Right ventricle myocardium superior (tissue), 1 donor: ENCODE results near the gene CDC7. TPM values are rescaled to one million over a fixed set of nuclear protein-coding genes. Genes with fewer than 3 reads are reported as not detected.
"Not testable (repeated sequence)": the region's sequence is repeated elsewhere in the genome, so short reads cannot be mapped to it uniquely, and the experiment has no call there.

Source experiments
- ATAC-seq: fragments of 200-7000 bp; cut with Tn5 transposase; one replicate; pipeline ENCODE4 v1.9.1; 2020; ENCODE audit warnings: mild to moderate bottlenecking; ENCODE audit not compliant: poor library complexity
- DNase-seq: peaks from one replicate; pipeline ENCODE4 v3.0.0-alpha.2; 2020
- intact Hi-C: fragments of 100-400 bp; cut with DNase I; formaldehyde crosslinking; loops from one replicate; pipeline ENCODE4 v1.11.2; 2022
- total RNA-seq: library from RNA; stranded (reverse); fragmentation: NEBNext Ultra II Directional; extraction: Animal tissue kit (Norgen Biotek cat#: 25700); gene quantifications from one replicate; pipeline ENCODE4 v1.2.1, GENCODE V29; 2021
- donor health status: DM: no; HTN: yes; CAD: no; lungs with severe emphysema.

CDC7 gene
- total RNA-seq, 1 donor from 2014 or later = 0.89 TPM

DNA sequence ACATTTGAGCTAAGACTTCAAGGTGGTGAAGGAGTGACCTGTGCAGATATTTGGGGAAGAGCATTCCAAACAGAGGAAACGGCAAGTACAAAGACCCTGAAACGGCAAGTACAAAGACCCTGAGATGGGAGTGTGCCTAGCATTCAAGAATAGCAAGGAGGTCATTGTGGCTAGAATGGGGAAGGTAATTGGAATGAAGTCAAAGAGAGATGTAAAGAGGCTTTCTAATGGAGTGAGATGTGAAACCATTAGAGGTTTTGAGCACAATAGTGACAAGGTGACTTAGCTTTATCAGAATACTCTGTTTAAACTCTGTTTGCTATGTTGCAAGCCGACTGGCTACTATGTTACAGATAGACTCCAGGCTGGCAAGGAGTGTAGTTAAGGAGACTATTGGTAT lies 4.4 kb downstream of the CDC7 start:
- DNase-seq (no peak), ATAC-seq (no peak)
- intact Hi-C loops = no loop called here

DNA sequence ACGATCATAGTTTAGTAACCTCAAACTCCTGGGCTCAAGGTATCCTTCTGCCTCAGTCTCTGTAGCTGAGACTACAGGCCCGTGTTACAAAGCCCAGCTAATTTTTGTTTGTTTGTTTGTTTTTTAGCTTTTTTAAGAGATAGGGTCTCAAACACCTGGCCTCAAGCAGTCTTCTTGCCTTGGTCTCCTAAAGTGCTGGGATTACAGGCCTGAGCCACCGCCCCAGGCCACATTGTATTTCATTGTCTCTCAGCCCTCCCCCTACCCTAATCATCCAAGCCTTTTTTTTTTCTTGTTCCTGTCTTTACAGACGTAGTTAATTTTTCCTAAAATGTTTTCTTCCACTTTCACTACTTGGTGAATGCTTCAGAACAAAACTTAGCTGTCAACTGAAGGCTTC lies 5.4 kb downstream of the CDC7 start:
- ATAC-seq (no peak), DNase-seq (no peak)
- intact Hi-C loops = no loop called here

DNA sequence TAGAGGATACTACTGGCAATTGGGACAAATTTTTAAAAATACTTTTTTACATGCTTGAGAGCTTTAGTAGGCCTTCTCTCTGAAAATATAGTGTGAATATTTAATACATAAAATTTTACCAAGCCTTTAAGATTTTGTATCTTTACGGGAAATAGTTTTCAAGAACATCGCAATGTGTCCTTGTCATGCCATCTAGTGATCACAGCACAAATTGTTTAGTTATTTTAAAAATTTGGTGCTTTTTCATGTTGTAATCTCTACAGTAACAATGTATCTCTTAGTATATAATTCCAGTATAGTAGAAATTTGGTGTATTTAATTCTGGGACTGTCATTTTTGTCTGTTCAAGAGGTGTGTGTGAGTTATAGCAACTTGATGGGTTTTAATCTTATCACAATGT lies 6.7 kb downstream of the CDC7 start:
- intact Hi-C loops = no loop called here
- DNase-seq (no peak), ATAC-seq (no peak)

DNA sequence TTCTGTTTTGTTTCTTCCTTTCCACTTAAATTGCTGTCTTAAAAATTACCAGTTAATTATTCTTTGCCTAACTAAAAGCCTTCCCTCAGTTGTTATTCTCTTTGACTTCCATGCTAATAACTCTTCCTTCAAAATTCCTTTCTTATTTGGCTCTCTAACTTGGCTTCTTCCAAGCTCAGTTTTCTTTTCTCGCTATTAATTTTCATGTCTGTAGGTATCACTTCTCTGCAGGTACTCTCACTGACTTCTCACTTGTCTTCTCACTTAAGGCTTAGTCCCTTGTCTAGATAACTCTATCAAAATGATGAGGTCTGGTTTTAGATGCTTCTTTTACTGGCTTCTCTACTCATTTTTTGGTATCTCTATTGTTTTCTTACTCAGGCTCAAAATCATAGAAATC lies 10.1 kb downstream of the CDC7 start:
- intact Hi-C loops = loop anchor here (5.0 kb wide), 1 partner anchor 417 kb away; no protein-coding TSS in a partner anchor
- DNase-seq (no peak), ATAC-seq (no peak)

DNA sequence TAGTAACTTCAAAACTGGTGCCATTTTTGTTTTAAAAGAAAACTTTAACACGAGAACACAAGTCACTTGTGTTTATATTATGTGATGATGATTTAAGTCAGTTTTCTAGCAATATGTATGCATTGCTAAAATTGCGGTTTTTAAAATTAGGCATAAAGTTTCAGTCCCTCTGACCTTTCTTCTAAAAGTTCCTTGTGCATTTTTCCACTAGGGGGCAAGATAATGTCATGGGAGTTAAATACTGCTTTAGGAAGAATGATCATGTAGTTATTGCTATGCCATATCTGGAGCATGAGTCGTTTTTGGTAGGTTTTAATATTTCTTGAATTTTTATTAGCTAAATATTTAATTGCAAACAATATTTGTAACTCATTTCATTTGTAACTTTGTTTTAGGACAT lies 10.7 kb downstream of the CDC7 start:
- intact Hi-C loops = loop anchor here (5.0 kb wide), 1 partner anchor 416 kb away; no protein-coding TSS in a partner anchor
- ATAC-seq = peak; percentile 67
- no peak for DNase-seq

DNA sequence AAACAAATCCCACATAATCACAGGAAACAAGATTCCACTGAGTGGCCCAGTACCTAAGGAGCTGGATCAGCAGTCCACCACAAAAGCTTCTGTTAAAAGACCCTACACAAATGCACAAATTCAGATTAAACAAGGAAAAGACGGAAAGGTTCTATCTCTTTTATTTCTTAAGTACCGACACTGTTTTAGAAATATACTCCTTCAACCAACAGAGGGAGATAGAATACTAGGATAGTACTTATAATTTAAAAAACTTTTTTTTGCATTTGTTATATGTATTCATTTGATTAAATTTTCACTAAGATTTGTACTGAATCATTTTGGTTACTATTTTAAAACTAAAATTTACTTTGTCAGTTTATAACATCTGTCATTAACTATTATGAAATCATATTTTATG lies 12.5 kb downstream of the CDC7 start:
- DNase-seq (no peak), ATAC-seq (peak; percentile 76)
- intact Hi-C loops = loop anchor here (5.0 kb wide), 1 partner anchor 414 kb away; no protein-coding TSS in a partner anchor

DNA sequence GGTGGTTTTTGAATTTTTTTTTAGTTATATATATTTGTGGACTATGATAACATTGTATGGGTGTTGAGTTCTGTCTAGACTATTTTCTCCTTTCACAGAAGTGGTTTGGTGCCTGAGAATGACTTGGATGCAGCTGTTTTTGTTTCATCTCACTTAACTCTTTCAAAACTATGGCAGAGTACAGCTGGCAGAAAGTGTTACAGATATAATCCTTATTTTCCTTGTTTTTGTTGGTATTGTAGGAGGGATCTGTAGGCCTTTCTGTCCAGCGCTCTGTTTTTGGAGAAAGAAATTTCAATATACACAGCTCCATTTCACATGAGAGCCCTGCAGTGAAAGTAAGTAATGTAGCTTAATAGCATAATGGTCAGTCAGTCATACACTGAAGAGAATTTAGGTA lies 13.1 kb downstream of the CDC7 start:
- DNase-seq = no peak
- no peak for ATAC-seq
- intact Hi-C loops = loop anchor here (5.0 kb wide), 1 partner anchor 414 kb away; no protein-coding TSS in a partner anchor

DNA sequence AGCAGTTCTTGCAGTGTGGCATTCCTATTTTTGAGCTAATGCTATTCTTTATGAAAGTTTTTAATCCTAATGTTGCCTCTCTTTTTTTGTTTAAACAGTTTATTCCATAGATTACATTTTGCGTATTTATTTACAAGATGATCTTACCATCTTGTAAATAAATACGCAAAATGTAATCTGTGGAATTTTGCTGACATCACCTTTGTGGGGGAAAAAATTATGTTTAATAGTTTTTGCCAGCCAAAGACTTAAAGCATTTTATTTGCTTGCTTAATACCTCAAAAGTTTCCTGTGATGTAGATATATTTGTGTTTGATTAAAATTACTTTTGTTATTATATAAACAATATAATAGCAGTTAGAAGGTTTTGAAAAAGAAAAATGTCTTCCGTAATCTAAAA lies 15.3 kb downstream of the CDC7 start:
- ATAC-seq = no peak
- DNase-seq = no peak
- intact Hi-C loops = no loop called here

DNA sequence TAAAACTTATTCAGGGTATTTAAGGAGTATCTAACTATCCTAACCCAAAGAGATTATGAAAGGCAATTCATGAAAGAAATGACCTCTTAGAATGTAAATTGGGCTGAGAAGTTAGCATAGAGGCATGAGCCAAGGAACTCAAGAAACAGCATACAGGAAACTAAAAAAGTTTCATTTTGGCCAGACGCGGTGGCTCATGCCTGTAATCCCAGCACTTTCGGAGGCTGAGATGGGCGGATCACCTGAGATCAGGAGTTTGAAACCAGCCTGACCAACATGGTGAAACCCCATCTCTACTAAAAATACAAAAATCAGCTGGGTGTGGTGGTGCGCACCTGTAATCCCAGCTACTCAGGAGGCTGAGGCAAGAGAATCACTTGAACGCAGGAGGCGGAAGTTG lies 16.0 kb downstream of the CDC7 start:
- DNase-seq = not testable (repeated sequence)

DNA sequence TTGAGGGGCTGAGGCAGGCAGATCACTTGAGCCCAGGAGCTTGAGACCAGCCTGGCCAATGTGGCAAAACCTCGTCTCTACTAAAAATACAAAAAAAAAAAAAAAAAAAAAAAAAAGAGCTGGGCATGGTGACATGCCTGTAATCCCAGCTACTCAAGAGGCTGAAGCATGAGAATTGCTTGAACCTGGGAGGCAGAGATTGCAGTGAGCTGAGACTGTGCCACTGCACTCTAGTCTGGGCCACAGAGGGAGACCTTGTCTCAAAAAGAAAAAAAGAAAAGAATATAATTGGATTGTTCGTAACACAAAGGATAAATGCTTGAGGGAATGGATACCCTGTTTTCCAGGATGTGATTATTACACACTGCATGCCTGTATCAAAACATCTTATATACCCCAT lies 18.5 kb downstream of the CDC7 start:
- intact Hi-C loops, DNase-seq: not testable (repeated sequence)
- peak; percentile 58 for ATAC-seq

More for the DNA sequence above, 16.0 kb downstream of the CDC7 start:
- ATAC-seq, intact Hi-C loops: not testable (repeated sequence)

DNA sequence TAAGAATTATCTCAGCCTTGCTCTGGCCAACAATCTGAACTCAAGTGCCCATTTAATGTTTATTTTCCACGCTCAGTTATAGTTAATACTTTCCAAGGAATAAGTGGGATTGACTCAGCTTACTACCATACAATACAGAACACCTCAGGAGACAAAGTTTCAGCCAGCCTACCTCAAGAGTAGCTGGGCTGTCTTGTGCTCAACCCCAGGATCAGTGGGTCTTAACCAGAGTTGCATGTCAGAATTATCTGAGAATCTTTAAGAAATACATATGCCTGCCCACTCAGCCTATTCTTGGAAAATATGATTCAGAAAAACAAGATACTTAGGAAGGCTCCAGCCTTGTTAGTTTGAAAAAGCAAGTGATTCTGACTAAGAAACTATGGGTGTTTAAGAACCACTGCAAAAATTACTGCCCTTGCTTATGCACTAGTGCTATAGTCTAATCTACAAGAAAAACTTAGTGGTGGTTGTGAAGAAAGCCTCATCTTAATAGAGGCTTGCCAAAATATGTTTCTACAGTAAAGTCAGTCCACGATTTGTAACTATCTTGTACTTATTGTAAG lies 20.4 kb downstream of the CDC7 start:
- intact Hi-C loops = no loop called here
- no peak for DNase-seq
- ATAC-seq = no peak

DNA sequence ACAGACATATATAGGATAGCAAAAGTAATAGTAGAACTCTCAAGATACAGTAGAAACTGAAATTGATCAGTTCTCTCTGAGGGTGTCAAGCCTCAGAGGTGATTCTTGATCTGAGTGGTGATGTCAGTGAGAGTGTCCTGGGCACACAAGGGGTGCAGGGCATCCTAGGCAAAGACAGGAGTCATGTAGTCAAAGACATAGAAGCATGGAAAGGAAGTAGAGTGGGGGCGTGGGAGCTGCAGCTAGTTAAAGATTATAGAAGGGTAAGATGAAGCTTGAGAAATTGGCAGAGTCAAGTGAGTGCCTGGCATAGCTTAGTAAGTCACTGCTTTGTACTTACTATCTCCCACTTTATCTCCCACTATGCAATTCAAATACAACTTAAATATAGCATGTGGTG lies 22.8 kb downstream of the CDC7 start:
- DNase-seq (no peak), ATAC-seq (peak; percentile 18)
- intact Hi-C loops = no loop called here

DNA sequence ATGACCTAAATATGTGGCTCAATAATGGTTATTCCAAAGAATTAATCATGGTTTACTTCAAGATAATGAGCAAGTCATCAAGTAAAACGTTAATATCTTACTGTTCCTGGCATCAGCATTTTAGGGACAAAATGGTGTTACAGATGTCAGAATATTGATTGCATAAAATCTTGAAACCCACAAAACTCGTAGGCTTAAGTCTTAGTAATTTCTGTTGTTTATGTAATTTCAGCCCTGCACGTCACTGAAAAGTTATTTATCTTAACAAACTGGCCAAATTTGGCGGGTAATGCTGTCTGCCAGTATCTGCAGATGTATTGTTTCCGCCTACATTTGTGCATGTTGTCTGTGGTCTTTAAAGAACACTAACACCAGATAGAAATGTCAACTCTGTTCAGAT lies 25.8 kb downstream of the CDC7 start:
- ATAC-seq = no peak
- intact Hi-C loops = no loop called here
- no peak for DNase-seq

DNA sequence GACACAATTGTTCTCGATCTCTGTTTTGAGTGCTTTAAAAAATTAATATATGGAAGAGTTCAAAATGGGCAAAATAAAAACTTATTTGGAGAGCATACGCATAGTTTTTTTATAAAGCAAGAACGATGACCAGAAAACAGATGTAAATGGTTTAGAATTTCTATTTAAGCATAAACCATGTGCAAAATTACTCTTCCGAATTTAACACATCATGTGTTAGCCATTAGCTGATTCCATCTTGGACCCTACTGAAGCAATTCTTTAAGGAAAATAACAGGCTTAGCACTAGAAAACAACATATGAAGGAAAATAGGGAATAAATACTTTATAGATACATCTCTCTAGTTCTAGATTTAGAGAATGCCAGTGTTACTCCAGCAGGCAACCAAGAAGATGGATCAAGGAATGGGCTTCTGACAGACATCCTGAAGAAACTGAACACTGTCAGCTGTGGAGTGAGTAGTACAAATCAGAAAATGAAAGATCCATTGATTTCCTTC lies 26.7 kb downstream of the CDC7 start:
- DNase-seq = no peak
- intact Hi-C loops = no loop called here
- no peak for ATAC-seq

DNA sequence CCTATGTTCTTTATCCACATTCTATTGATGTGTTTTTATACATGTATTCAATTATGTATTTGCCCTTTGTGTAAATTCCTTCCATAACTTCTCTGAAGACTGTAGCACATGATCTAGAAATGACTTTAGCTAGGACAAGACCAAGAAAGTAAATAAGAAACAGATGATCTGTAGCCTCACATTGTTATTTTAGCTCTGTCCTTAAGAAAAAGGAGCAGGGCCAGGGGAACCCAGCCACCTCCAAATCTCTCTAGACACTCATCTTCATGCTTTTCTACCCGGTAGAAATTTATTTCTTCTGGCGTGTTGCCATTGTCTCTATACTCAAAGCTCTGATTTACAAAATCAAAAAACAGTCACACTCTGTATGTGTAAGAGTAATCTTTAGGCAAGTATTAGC lies 27.1 kb downstream of the CDC7 start:
- no peak for DNase-seq
- ATAC-seq = no peak
- intact Hi-C loops = no loop called here

DNA sequence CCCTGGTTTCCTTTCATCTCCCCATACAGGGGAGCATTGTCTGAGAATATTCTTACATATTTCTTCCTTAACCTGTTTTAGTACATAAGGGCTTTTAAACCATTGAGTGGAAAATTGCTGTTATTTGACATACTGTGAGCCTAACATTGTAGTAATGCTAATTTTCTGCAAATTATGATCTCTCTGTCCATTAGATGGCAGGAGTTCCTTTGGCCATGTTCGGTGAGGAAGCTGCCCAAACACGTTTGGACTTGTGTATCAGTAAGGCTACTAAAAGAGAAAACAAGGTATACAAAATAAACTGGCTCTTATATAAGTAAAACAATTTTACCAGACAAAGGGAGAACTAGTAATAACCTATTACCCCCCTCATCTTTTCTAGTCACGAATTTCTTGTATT lies 29.2 kb downstream of the CDC7 start:
- no peak for ATAC-seq
- intact Hi-C loops = loop anchor here (10.0 kb wide), 1 partner anchor 75 kb away; no protein-coding TSS in a partner anchor
- DNase-seq = no peak

DNA sequence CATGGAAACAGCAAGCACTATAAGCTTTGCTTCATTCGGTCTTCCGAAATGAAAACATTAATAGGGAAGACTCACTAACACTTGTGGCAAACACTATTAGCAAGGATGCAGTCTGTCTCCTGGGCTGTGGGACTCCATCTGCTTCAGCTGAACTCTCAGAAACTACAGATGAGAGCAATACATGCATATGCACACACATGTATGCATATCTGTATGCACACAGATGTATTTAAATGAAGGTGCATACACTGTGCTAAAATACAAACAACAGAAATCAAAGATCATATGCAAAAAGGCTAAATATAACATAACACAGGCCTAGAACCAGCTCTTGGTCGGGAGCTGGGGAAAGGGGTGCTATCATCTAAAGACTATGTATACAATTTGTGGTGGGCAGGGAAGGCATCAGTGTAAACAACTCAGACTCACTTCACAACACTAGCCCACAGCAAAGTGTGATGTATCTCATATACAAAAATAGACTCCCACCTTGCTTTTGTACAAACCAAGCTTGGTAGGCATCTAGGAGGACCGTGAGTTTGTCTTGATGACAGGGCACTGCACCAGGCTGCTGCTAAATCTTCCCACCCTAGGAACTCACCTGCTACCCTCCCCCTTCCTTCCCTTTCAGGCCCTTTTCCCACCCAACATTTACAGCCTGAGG lies 32.8 kb downstream of the CDC7 start:
- ATAC-seq = no peak
- intact Hi-C loops = loop anchor here (10.0 kb wide), 1 partner anchor 71 kb away; no protein-coding TSS in a partner anchor

DNA sequence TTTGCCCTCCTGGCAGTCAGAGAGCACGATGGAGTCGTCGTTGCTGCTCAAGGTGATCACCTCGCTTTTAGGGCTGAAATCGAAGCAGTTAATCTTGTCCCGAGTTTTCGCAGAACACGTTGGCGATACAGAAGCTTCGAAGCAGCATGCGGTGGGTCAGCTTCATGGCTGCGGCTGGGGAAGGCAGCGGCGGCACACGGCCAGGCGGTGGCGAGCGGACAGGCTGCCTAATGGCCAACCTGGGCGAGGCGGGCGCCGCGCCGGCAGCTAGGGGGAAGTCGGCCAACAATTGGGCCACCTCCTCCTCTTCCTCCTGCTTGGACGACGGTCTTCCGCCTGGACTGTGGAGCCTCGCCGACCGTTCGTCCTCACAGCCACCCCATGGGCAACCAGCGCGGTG lies 34.8 kb downstream of the CDC7 start:
- DNase-seq = no peak
- no peak for ATAC-seq
- intact Hi-C loops = loop anchor here (10.0 kb wide), 1 partner anchor 69 kb away; no protein-coding TSS in a partner anchor

More for the DNA sequence above, 32.8 kb downstream of the CDC7 start:
- DNase-seq = no peak

DNA sequence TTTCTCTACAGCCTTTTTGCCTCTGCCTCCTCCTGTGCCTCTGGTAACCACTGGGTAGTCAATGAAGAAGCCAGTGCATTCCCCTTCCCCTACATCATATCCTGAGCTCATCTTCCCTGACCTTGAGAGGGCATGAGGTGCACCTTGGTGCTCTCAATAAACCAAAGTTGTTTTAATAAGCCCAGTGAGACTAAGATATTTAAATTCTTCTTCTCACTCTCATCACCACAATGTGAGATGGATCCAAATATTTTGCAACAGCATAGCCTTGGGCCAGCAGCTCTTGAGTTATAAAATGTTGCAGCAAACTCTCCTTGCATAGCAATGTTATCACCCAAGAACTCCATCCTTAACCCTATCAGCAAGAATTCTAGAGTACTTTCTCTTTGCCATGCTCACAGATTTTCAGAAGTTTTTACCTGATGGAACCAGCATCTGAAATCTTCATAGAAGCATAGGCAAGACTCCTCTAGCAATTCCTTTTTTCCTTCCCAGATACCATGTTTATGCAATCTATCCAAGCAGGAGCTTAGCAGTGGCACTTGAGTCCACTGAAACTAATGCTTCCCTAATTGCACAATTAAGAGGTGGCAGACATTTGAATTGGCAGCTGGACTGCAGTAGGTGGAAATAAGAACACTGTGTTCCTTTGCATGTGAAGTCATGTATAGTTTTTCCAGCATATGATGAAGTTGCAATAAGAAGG lies 36.8 kb downstream of the CDC7 start:
- intact Hi-C loops = loop anchor here (10.0 kb wide), 1 partner anchor 67 kb away; no protein-coding TSS in a partner anchor
- ATAC-seq = peak; percentile 86
- no peak for DNase-seq

DNA sequence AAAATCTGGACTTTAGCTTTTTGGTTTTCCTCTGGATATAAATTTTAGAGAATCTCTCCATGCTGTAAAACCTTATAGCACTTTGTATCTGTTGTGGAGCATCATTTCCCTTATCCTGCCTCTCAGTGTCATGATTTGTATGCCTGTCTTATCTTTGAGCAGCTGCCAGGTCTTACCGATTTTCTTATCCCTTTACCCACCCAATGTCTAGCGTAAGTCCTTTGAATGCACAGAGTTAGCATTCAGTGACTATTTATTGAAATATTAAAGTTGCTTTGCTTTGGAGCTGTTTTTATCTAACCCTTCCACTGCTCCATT lies 37.3 kb downstream of the CDC7 start:
- ATAC-seq (peak; percentile 8), DNase-seq (no peak)
- intact Hi-C loops = loop anchor here (10.0 kb wide), 1 partner anchor 67 kb away; no protein-coding TSS in a partner anchor
